Esophagus muscularis mucosa (tissue), 3 donors: ENCODE measurements around the gene SYNDIG1.

Source experiments
- POLR2AphosphoS5 ChIP-seq, 2 donors: sonication (generic); formaldehyde crosslinking; IDR thresholded peaks; one replicate each; pipeline ENCODE4 v1.6.1; 2017; ENCODE audit warnings: antibody characterized with exemption in 2 of 2
- TF ChIP-seq, protein P1 (sequence below), 3 experiments: fragments of 200-600 bp in 2 of 3; fragments of 450-650 bp in 1 of 3; sonication (generic) in 2 of 3; IDR thresholded peaks; one replicate each; pipeline ENCODE4 v1.5.1; 2017 to 2019; ENCODE audit warnings: antibody characterized with exemption in 3 of 3, mild to moderate bottlenecking in 2 of 3, moderate library complexity in 1 of 3

DNA sequence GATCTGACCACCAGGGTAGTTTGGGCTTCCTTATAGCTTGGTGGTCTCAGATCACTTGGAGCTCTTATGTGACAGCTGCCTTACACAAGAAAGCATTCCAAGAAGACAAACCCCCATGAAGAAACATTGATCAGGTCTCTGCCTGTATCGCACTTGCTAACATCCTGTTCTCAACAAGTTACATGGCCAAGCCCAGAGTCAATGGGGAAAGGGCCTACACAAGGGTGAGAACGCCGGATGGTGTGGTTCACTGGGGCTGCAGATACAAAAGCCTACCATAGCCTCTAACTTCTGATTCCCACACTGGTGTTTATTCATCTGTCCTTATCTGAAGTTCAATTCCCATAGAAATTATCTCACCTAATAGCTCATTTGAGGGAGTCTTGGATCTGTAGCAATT lies 235.5 kb downstream of the SYNDIG1 start:
- TF ChIP-seq, protein P1, sequence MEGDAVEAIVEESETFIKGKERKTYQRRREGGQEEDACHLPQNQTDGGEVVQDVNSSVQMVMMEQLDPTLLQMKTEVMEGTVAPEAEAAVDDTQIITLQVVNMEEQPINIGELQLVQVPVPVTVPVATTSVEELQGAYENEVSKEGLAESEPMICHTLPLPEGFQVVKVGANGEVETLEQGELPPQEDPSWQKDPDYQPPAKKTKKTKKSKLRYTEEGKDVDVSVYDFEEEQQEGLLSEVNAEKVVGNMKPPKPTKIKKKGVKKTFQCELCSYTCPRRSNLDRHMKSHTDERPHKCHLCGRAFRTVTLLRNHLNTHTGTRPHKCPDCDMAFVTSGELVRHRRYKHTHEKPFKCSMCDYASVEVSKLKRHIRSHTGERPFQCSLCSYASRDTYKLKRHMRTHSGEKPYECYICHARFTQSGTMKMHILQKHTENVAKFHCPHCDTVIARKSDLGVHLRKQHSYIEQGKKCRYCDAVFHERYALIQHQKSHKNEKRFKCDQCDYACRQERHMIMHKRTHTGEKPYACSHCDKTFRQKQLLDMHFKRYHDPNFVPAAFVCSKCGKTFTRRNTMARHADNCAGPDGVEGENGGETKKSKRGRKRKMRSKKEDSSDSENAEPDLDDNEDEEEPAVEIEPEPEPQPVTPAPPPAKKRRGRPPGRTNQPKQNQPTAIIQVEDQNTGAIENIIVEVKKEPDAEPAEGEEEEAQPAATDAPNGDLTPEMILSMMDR (IDR thresholded peaks at IDR 0.05) = no peak
- TF ChIP-seq POLR2AphosphoS5 (IDR thresholded peaks at IDR 0.05) = no peak
